Measurements from ENCODE around the gene CXorf58. TPM values are rescaled to one million over a fixed set of nuclear protein-coding genes. Genes with fewer than 3 reads are reported as not detected.

CXorf58 gene
- total and polyA plus RNA-seq, 2 donors (not counting 3 experiments of a cell fraction or from before 2014, with no cell fraction given), result not detected

GRCh38 chrX:23879380-23880090 lies 28.3 kb upstream of the CXorf58 start:
- BruUV-seq (replicated peaks), result no TSS peak
- DNase-seq (ENCODE audit: low read depth, low spot score) (no peak), FAIRE-seq (no peak)
- H3K27ac ChIP-seq (ENCODE audit: insufficient read depth, low read depth, low read length), result no peak overlapping the region
- peaks cover 11% of the 10 kb centered on the region for H3K4me1 ChIP-seq (ENCODE audit: control insufficient read depth, extremely low read depth, insufficient read depth, low read length)
- H3K36me3 ChIP-seq (ENCODE audit: control insufficient read depth in 2 of 2, extremely low read depth in 1 of 2, insufficient read depth in 2 of 2, low read length in 2 of 2), result no peaks in the 10 kb centered on the region
- H2AFZ ChIP-seq (ENCODE audit: low read depth, low read length), result no peak overlapping the region
- no peak overlapping the region for H3K9ac ChIP-seq (replicated peaks; ENCODE audit: extremely low read depth, insufficient read depth, low read length)
- H3K4me2 ChIP-seq (ENCODE audit: insufficient read depth, low read length), result no peak overlapping the region
- H3K9me3 ChIP-seq (replicated peaks; ENCODE audit: control insufficient read depth, insufficient read depth, low read length), result no peaks in the 10 kb centered on the region
- TF ChIP-seq GATA2 (IDR thresholded peaks at IDR 0.05; ENCODE audit: insufficient read depth, insufficient read length, low read depth, low read length) (no peak), FOS (IDR thresholded peaks at IDR 0.05; ENCODE audit: borderline replicate concordance, insufficient read depth, low read length) (no peak), JUN (IDR thresholded peaks at IDR 0.05; ENCODE audit: borderline replicate concordance, insufficient read depth, insufficient read length, low read depth) (no peak), POLR2AphosphoS5 (IDR thresholded peaks at IDR 0.05; ENCODE audit: insufficient read depth, low read depth, low read length) (no peak), MYC (IDR thresholded peaks at IDR 0.05; ENCODE audit: low read depth, low read length) (no peak), EZH2 (IDR thresholded peaks at IDR 0.05; ENCODE audit: borderline replicate concordance, low read depth, low read length, severe bottlenecking) (no peak), CTCF (IDR thresholded peaks at IDR 0.05; ENCODE audit: extremely low read depth in 1 of 2, insufficient read depth in 1 of 2, low read depth in 1 of 2, low read length in 2 of 2) (no peak), POLR2A (IDR thresholded peaks at IDR 0.05; ENCODE audit: low read depth, low read length) (no peak)
- TF ChIP-seq, protein P1, sequence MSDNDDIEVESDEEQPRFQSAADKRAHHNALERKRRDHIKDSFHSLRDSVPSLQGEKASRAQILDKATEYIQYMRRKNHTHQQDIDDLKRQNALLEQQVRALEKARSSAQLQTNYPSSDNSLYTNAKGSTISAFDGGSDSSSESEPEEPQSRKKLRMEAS (IDR thresholded peaks at IDR 0.05; ENCODE audit: insufficient read depth, insufficient read length), result no peak
- CTCF ChIA-PET, result interaction anchor here (0.9 to 1.3 kb wide), 2 partner anchors 9 to 22 kb away, joined by 3 to 5 read pairs; no protein-coding TSS in a partner anchor
- no peak overlapping the region for H3K4me3 ChIP-seq (replicated peaks in 1 of 3; ENCODE audit: insufficient read depth in 1 of 3, low read depth in 1 of 3, low read length in 3 of 3)
- dilution Hi-C loops (cut with MboI; ENCODE audit: extremely low pct_ligation_motif_present, low sequenced_read_pairs) (no loop called here), intact Hi-C loops (cut with micrococcal nuclease) (no loop called here)
- H3K27me3 ChIP-seq (ENCODE audit: control insufficient read depth in 2 of 2, insufficient read depth in 2 of 2, low read length in 2 of 2), result no peaks in the 10 kb centered on the region
- H3K79me2 ChIP-seq (ENCODE audit: control insufficient read depth, insufficient read depth, low read length), result no peaks in the 10 kb centered on the region
- H3K9me1 ChIP-seq (replicated peaks; ENCODE audit: control insufficient read depth, extremely low read depth, insufficient read depth, low read length), result no peaks in the 10 kb centered on the region
- POLR2A ChIA-PET, result no interaction called here
- H4K20me1 ChIP-seq (replicated peaks; ENCODE audit: control insufficient read depth, extremely low read depth, insufficient read depth, low read length), result no peaks in the 10 kb centered on the region

Data from endothelial cell of umbilical vein (primary cell).